ENCODE measurements around the gene SF3B2.
"Not testable (repeated sequence)": the region's sequence is repeated elsewhere in the genome, so short reads cannot be mapped to it uniquely, and the experiment has no call there.

The SF3B2 gene

GRCh38 chr11:66072081-66072480 is 19.9 kb downstream of the SF3B2 start:
- DNase-seq (ENCODE audit: low read depth in 2 of 2): no peak

DNA sequence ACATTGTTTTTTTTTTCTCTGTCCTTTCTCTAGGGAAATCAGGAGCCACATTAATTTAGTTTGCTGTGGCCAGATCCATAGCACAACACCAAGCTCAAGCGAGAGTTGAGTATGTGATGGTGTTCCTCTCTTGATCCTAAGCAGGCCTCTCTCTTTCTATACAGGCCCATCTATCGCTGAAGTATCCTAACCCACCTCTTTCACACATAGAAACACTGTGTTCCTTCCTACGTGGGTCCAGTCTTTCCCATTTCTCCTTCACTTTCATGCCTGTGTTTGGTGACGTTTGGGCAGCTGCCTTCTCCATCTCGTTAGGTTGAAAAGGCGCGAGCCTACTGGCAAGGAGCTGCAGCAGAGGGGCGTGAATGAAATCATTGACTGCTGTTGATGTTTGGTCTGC is 20.4 kb downstream of the SF3B2 start:
- DNase-seq (ENCODE audit: low read depth in 2 of 2): no peak

DNA sequence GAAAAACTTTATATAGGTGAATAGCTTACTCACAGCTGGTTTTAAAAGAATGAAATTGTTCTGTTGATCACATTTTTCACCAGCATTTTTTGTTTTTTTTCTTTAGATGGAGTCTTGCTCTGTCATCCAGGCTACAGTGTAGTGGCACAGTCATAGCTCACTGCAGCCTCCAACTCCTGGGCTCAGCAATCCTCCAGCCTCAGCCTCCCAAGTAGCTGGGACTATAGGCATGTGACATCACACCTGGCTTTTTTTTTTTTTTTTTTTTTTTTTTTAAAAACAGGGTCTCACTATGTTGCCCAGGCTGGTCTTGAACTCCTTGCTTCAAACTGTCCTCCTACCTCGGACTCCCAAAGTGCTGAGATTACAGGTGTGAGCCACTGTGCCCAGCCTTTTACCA is 21.5 kb downstream of the SF3B2 start:
- DNase-seq (ENCODE audit: low read depth in 2 of 2): no peak

DNA sequence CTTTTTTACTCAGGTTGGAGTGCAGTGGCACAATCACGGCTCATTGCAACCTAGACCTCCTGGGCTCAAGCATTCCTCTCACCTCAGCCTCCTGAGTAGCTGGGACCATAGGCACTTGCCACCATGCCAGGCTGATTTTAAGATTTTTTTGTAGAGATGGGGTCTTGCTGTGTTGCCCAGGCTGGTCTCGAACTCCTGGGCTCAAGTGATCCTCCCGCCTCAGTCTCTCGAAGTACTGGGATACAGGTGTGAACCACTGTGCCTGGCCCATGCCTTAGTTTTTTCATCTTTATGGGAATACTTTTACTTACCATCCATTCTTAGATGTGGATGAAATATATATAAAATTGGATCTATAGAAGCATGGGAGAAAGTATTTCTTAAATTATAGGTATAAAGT is 23.1 kb downstream of the SF3B2 start:
- DNase-seq (ENCODE audit: low read depth in 2 of 2): no peak

GRCh38 chr11:66076561-66076960 is 24.4 kb downstream of the SF3B2 start:
- no peak for DNase-seq (ENCODE audit: low read depth in 2 of 2)

GRCh38 chr11:66077927-66078326 is 25.8 kb downstream of the SF3B2 start:
- no peak for DNase-seq (ENCODE audit: low read depth in 2 of 2)

DNA sequence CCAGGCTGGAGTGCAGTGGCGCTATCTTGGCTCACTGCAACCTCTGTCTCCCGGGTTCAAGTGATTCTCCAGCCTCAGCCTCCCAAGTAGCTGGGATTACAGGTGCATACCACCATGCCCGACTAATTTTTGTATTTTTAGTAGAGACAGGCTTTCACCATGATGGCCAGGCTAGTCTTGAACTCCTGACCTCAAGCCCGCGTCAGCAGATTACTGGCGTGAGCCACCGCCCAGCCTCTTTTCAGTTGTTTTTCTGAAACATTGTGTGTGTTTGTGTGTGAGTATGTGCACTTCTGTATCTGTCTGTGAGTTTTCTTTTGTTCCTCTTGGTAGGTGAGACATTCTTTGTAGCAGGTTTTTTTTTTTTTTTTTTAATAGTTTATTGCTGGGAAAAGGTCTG is 26.8 kb downstream of the SF3B2 start:
- DNase-seq (ENCODE audit: low read depth in 2 of 2): not testable (repeated sequence)

- peak; percentile 66 to 68 for DNase-seq (ENCODE audit: low read depth in 2 of 2)
Observed at GRCh38 chr11:66080055-66080817, 28.1 kb downstream of the SF3B2 start.

DNA sequence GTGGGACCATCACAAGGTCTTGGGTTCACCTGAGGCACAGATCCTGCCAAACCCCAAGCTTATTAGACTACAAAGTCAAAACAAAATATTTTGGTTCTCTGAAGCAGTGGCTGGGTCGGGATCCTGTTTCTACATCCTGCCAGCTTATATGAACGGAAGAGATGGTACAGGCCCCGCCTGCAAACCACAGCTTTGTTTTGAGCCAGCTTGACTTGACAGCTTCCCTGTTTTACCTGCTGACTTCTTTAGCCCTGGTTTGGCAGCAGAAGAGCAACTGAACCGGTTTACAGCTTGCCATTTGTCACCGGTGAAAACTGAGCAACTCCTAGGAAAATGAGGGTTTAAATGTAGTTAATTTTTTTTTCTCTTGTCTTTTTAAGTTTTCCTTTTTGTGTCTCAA is 29.3 kb downstream of the SF3B2 start:
- peak; percentile 43 to 52 for DNase-seq (ENCODE audit: low read depth in 2 of 2)

- DNase-seq (ENCODE audit: low read depth in 2 of 2): no peak
Observed at GRCh38 chr11:66082946-66083698, 31.0 kb downstream of the SF3B2 start.

- no peak for DNase-seq (ENCODE audit: low read depth in 2 of 2)
Observed at GRCh38 chr11:66083767-66084166, 31.6 kb downstream of the SF3B2 start.

GRCh38 chr11:66084821-66085475 is 32.8 kb downstream of the SF3B2 start:
- DNase-seq (ENCODE audit: low read depth in 2 of 2): no peak

GRCh38 chr11:66087148-66087908 is 35.2 kb downstream of the SF3B2 start:
- no peak for DNase-seq (ENCODE audit: low read depth in 2 of 2)

DNA sequence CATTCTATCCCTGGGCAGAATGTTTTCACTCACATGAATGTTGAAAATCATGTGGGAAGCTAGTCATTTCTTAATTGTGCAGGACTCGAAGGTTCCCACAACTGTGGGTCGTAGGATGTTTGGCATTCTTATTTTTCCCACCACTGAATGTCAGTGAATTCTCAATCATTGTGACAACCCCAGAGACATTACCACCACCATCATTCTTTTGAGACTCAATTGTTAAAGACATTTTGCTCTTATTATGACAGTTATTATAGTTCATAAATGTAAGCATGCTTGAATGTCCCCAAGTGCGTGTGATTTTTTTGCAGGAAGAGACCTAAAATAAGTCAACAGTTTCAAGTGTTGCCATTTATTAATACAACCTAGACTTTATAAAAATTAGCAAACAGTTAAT is 36.9 kb downstream of the SF3B2 start:
- no peak for DNase-seq (ENCODE audit: low read depth in 2 of 2)

GRCh38 chr11:66090288-66090687 is 38.1 kb downstream of the SF3B2 start:
- no peak for DNase-seq (ENCODE audit: low read depth in 2 of 2)

DNA sequence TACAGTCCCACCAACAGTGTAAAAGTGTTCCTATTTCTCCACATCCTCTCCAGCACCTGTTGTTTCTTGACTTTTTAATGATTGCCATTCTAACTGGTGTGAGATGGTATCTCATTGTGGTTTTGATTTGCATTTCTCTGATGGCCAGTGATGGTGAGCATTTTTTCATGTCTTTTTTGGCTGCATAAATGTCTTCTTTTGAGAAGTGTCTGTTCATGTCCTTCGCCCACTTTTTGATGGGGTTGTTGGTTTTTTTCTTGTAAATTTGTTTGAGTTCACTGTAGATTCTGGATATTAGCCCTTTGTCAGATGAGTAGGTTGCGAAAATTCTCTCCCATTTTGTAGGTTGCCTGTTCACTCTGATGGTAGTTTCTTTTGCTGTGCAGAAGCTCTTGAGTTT is 40.0 kb downstream of the SF3B2 start:
- DNase-seq (ENCODE audit: low read depth in 2 of 2): not testable (repeated sequence)

DNA sequence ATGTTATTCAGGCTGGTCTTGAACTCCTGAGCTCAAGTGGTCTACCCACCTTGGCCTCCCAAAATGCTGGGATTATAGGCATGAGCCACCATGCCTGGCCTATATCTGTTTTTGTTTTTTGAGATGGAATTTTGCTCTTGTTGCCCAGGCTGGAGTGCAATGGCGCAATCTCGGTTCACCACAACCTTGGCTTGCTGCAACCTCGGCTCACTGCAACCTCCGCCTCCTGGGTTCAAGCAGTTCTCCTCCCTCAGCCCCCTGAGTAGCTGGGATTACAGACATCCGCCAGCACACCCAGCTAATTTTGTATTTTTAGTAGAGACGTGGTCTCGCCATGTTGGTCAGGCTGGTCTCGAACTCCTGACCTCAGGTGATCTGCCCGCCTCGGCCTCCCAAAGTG is 47.6 kb downstream of the SF3B2 start:
- DNase-seq (ENCODE audit: low read depth in 2 of 2): not testable (repeated sequence)

- DNase-seq (ENCODE audit: low read depth in 2 of 2): peak; percentile 21 to 35
Observed at GRCh38 chr11:66100272-66101065, 48.3 kb downstream of the SF3B2 start.

DNA sequence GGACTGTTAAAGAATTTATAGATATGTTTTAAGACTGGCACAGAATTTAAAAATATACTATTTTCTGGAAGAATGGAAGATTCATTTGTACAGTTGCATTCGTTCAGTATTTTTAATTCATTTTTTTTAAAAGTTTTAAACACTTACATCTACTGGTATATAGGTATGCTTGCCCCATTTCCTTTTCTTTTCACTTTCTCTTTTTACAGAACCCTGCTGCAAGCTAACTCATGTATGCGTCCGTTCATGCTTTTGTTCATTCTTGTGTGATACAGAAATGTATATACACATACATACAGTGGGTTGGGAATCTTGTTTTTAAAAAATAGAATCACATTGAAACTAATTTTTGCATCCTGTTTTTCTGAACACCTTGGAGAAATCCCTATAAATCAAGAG is 48.9 kb downstream of the SF3B2 start:
- no peak for DNase-seq (ENCODE audit: low read depth in 2 of 2)

GRCh38 chr11:66104057-66104638 is 52.0 kb downstream of the SF3B2 start:
- no peak for DNase-seq (ENCODE audit: low read depth in 2 of 2)

Data from stimulated activated CD8-positive, alpha-beta memory T cell treated with anti-CD3 and anti-CD28 coated beads, Interleukin-7, amount 100 ng/mL, for 4 hours (primary cell).